Upper lobe of right lung (tissue), 1 donor: ENCODE data around the gene FAM181A. TPM values are rescaled to one million over a fixed set of nuclear protein-coding genes. Genes with fewer than 3 reads are reported as not detected.

Experiments
- ATAC-seq: fragments of 200-7000 bp; cut with Tn5 transposase; one replicate; pipeline ENCODE4 v1.9.1; 2020; ENCODE audit warnings: mild to moderate bottlenecking, moderate library complexity
- DNase-seq: peaks from one replicate; pipeline ENCODE4 v3.0.0-alpha.2; 2020
- H3K27ac ChIP-seq: fragments of 200-600 bp; one replicate; pipeline ENCODE4 v1.8.0; 2022
- H3K27me3 ChIP-seq: fragments of 200-600 bp; one replicate; pipeline ENCODE4 v1.8.0; 2022; ENCODE audit warnings: mild to moderate bottlenecking
- H3K36me3 ChIP-seq: fragments of 200-600 bp; one replicate; pipeline ENCODE4 v1.8.0; 2022
- H3K4me1 ChIP-seq: fragments of 200-600 bp; one replicate; pipeline ENCODE4 v1.8.0; 2022
- H3K4me3 ChIP-seq: fragments of 200-600 bp; one replicate; pipeline ENCODE4 v1.8.0; 2022; ENCODE audit warnings: mild to moderate bottlenecking
- H3K9me3 ChIP-seq: fragments of 200-600 bp; one replicate; pipeline ENCODE4 v1.8.0; 2022
- intact Hi-C: fragments of 100-400 bp; cut with DNase I; formaldehyde crosslinking; loops from one replicate; pipeline ENCODE4 v1.11.0; 2022
- total RNA-seq: library from RNA; stranded (reverse); fragmentation: NEBNext Ultra II Directional; extraction: Animal tissue kit (Norgen Biotek cat#: 25700); gene quantifications from one replicate; pipeline ENCODE4 v1.2.1, GENCODE V29; 2021
- TF ChIP-seq, protein P1 (sequence below): fragments of 200-600 bp; IDR thresholded peaks from one replicate; pipeline ENCODE4 v1.8.0; 2022; ENCODE audit warnings: antibody characterized with exemption
- donor health status: DM: no; HTN: yes; CAD: no; lungs with severe emphysema.

Gene FAM181A
- total RNA-seq, 1 donor from 2014 or later, result 3.5 TPM

DNA sequence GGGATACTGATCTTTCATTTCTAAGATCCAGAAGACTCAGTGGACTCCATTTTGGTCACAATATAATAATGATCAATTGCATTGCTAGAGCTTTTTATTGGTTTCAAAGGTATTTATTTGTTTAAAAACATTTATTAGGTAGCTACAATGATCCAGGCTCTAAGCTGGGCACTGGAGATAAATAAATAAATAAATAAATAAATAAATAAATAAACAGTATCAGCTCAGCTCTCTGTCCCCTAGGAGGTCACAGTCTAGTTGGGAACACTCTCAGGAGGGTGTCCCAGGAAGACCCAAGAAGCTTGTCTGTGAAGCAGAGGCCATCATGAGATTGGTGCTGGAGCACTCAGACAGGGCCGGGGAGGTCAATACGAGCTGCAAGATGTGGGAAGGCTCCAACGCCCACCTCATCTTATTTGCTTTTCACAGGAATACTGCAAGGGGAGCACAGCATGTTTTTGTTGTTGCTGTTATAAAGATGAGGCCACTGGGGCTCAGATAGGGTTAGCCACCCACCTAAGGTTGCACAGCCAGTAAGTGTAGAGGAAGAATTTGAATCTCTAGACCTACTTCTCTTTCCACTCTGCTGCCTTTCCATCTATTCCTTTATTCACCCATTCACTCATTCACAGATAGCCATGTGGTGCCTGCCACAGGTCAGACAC is 33.8 kb downstream of the FAM181A start:
- Histone ChIP-seq H3K27me3 (no peaks in the 10 kb centered on the region), H3K9me3 (no peaks in the 10 kb centered on the region), H3K36me3 (no peaks in the 10 kb centered on the region), H3K27ac (peak overlapping the region; percentile 6), H3K4me1 (peaks cover 28% of the 10 kb centered on the region), H3K4me3 (no peak overlapping the region)
- ATAC-seq (no peak), DNase-seq (no peak)
- TF ChIP-seq, protein P1, sequence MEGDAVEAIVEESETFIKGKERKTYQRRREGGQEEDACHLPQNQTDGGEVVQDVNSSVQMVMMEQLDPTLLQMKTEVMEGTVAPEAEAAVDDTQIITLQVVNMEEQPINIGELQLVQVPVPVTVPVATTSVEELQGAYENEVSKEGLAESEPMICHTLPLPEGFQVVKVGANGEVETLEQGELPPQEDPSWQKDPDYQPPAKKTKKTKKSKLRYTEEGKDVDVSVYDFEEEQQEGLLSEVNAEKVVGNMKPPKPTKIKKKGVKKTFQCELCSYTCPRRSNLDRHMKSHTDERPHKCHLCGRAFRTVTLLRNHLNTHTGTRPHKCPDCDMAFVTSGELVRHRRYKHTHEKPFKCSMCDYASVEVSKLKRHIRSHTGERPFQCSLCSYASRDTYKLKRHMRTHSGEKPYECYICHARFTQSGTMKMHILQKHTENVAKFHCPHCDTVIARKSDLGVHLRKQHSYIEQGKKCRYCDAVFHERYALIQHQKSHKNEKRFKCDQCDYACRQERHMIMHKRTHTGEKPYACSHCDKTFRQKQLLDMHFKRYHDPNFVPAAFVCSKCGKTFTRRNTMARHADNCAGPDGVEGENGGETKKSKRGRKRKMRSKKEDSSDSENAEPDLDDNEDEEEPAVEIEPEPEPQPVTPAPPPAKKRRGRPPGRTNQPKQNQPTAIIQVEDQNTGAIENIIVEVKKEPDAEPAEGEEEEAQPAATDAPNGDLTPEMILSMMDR, result no peak
- intact Hi-C loops, result no loop called here

- Histone ChIP-seq H3K27ac (peak overlapping the region; percentile 6), H3K4me3 (no peak overlapping the region), H3K36me3 (no peaks in the 10 kb centered on the region), H3K27me3 (no peaks in the 10 kb centered on the region), H3K4me1 (peaks cover 25% of the 10 kb centered on the region), H3K9me3 (no peaks in the 10 kb centered on the region)
- ATAC-seq, result no peak
- intact Hi-C loops, result no loop called here
- TF ChIP-seq, protein P1, result no peak
- DNase-seq, result no peak
These were observed 34.5 kb downstream of the FAM181A start for GRCh38 chr14:93961620-93962019.

- intact Hi-C loops, result no loop called here
- TF ChIP-seq, protein P1, result no peak
- Histone ChIP-seq H3K4me1 (peaks cover 23% of the 10 kb centered on the region), H3K27me3 (no peaks in the 10 kb centered on the region), H3K4me3 (no peak overlapping the region), H3K36me3 (no peaks in the 10 kb centered on the region), H3K27ac (peak overlapping the region; percentile 55), H3K9me3 (no peaks in the 10 kb centered on the region)
- peak; percentile 72 for ATAC-seq
- no peak for DNase-seq
These were observed 35.8 kb downstream of the FAM181A start for GRCh38 chr14:93962701-93963601.

GRCh38 chr14:93963692-93964091 is 36.5 kb downstream of the FAM181A start:
- Histone ChIP-seq H3K4me1 (peaks cover 20% of the 10 kb centered on the region), H3K27me3 (no peaks in the 10 kb centered on the region), H3K9me3 (no peaks in the 10 kb centered on the region), H3K36me3 (no peaks in the 10 kb centered on the region), H3K27ac (peak overlapping the region; percentile 5), H3K4me3 (no peak overlapping the region)
- intact Hi-C loops, result no loop called here
- ATAC-seq (no peak), DNase-seq (no peak)
- TF ChIP-seq, protein P1, result no peak

GRCh38 chr14:93964281-93964680 is 37.1 kb downstream of the FAM181A start:
- H3K36me3 ChIP-seq, result no peaks in the 10 kb centered on the region
- no peaks in the 10 kb centered on the region for H3K9me3 ChIP-seq
- no peak overlapping the region for H3K4me3 ChIP-seq
- no peak overlapping the region for H3K27ac ChIP-seq
- TF ChIP-seq, protein P1, result no peak
- ATAC-seq, result no peak
- intact Hi-C loops, result no loop called here
- no peak for DNase-seq
- H3K27me3 ChIP-seq, result no peaks in the 10 kb centered on the region
- H3K4me1 ChIP-seq, result peaks cover 17% of the 10 kb centered on the region
